GM12892 (cell line): ENCODE results near the gene EML6.
A peak's percentile ranks its signal among the peaks of the same experiment; 100 is the strongest.

Source experiments
- DNase-seq: peaks from one replicate; pipeline ENCODE4 v3.0.0; 2011; ENCODE audit not compliant: insufficient read length
- FAIRE-seq: peaks from 2 replicates; lab custom pipeline; 2011; peaks lifted over from hg19 to GRCh38; lab: Jason Lieb, UNC
- POLR2A ChIP-seq: IDR thresholded peaks from 2 replicates; pipeline ENCODE4 v1.6.1; 2011; ENCODE audit warnings: low read depth, low read length, control low read depth
- POLR2AphosphoS5 ChIP-seq: IDR thresholded peaks from 2 replicates; pipeline ENCODE4 v1.6.1; 2011; ENCODE audit warnings: low read depth, low read length, control low read depth
- TAF1 ChIP-seq: IDR thresholded peaks from 2 replicates; pipeline ENCODE4 v1.6.1; 2011; ENCODE audit warnings: low read depth, mild to moderate bottlenecking, control low read depth, low read length, borderline replicate concordance

EML6 gene

GRCh38 chr2:55003706-55004639 lies 280.5 kb downstream of the EML6 start:
- TF ChIP-seq TAF1 (no peak), POLR2AphosphoS5 (no peak), POLR2A (no peak)
- DNase-seq, result no peak
- FAIRE-seq, result no peak

- no peak for FAIRE-seq
- no peak for DNase-seq
- TF ChIP-seq POLR2AphosphoS5, result no peak
- no peak for TF ChIP-seq POLR2A
- TF ChIP-seq TAF1, result no peak
Measured at GRCh38 chr2:55006306-55006705, 282.8 kb downstream of the EML6 start.

- DNase-seq (no peak), FAIRE-seq (peak; percentile 17)
- TF ChIP-seq TAF1, result no peak
- TF ChIP-seq POLR2A, result no peak
- no peak for TF ChIP-seq POLR2AphosphoS5
Measured at GRCh38 chr2:55009277-55010060, 286.0 kb downstream of the EML6 start.

- TF ChIP-seq POLR2A, result no peak
- TF ChIP-seq TAF1, result no peak
- TF ChIP-seq POLR2AphosphoS5, result peak; percentile 66
- DNase-seq, result peak; percentile 3
- peak; percentile 82 for FAIRE-seq
Measured at GRCh38 chr2:55010149-55010591, 286.7 kb downstream of the EML6 start.

GRCh38 chr2:55010915-55011314 lies 287.5 kb downstream of the EML6 start:
- TF ChIP-seq POLR2AphosphoS5 (no peak), TAF1 (no peak), POLR2A (no peak)
- DNase-seq (no peak), FAIRE-seq (no peak)

- TF ChIP-seq POLR2A (no peak), TAF1 (no peak), POLR2AphosphoS5 (no peak)
- no peak for DNase-seq
- no peak for FAIRE-seq
Measured at GRCh38 chr2:55011831-55012671, 288.6 kb downstream of the EML6 start.

- DNase-seq, result no peak
- FAIRE-seq, result no peak
- TF ChIP-seq POLR2AphosphoS5 (no peak), TAF1 (no peak), POLR2A (no peak)
Measured at GRCh38 chr2:55012672-55013484, 289.4 kb downstream of the EML6 start.

GRCh38 chr2:55013936-55014335 lies 290.5 kb downstream of the EML6 start:
- DNase-seq (no peak), FAIRE-seq (no peak)
- TF ChIP-seq TAF1, result no peak
- no peak for TF ChIP-seq POLR2AphosphoS5
- TF ChIP-seq POLR2A, result no peak

- peak; percentile 50 for FAIRE-seq
- TF ChIP-seq POLR2AphosphoS5 (no peak), TAF1 (no peak), POLR2A (no peak)
- DNase-seq, result no peak
Measured at GRCh38 chr2:55014962-55015939, 291.8 kb downstream of the EML6 start.
